ENCODE results near the gene TBC1D8.

DNA sequence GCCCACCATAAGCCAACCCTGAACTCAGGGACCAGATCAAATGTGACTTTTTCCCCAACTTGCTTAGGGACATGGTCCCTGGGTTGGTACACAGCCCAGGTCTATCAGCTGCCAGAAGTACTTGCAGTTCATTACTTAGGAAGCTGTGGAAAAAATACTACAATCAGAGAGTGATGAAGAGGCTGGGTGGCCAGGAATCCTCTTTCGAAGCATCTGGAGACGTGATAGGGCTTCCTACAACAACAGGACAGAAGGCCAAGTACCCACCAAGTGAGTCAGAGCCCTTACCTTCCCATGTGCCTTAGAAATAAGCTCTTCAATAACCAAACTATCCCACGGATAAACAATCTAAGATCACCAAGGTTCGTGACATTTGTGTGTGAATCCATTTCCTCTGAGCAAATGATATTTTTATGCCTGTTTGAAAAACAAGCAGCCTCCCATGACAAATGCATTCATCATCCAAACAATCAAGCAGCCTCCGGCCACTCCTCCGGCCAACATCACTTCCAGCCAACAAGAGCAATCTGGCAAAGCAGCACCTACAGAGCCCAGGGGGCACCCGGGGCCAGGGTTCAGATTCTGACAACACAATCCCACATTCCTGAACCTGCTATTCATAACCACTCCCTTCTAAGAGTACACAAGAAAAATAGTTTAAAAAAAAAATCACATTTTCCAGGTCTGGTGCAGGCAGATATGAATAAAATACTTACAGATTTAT is 26.4 kb downstream of the TBC1D8 start:
- TF ChIP-seq, protein P1, sequence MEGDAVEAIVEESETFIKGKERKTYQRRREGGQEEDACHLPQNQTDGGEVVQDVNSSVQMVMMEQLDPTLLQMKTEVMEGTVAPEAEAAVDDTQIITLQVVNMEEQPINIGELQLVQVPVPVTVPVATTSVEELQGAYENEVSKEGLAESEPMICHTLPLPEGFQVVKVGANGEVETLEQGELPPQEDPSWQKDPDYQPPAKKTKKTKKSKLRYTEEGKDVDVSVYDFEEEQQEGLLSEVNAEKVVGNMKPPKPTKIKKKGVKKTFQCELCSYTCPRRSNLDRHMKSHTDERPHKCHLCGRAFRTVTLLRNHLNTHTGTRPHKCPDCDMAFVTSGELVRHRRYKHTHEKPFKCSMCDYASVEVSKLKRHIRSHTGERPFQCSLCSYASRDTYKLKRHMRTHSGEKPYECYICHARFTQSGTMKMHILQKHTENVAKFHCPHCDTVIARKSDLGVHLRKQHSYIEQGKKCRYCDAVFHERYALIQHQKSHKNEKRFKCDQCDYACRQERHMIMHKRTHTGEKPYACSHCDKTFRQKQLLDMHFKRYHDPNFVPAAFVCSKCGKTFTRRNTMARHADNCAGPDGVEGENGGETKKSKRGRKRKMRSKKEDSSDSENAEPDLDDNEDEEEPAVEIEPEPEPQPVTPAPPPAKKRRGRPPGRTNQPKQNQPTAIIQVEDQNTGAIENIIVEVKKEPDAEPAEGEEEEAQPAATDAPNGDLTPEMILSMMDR (IDR thresholded peaks at IDR 0.05) = no peak
- TF ChIP-seq POLR2A (IDR thresholded peaks at IDR 0.05) = peak; percentile 31 to 76
